Stimulated activated CD4-positive, alpha-beta T cell treated with anti-CD3 and anti-CD28 coated beads, Interleukin-4, amount 100 ng/mL, for 1 hour (primary cell): ENCODE measurements around the gene CAPRIN2.
A peak's percentile ranks its signal among the peaks of the same experiment; 100 is the strongest.

Experiments used
- DNase-seq: peaks from one replicate; pipeline ENCODE4 v3.0.0-alpha.2; 2020

The CAPRIN2 gene

GRCh38 chr12:30696486-30696885 lies 58.3 kb downstream of the CAPRIN2 start:
- DNase-seq, result no peak

- no peak for DNase-seq
Measured at GRCh38 chr12:30696103-30696408, 58.7 kb downstream of the CAPRIN2 start.

GRCh38 chr12:30695199-30696102 lies 59.3 kb downstream of the CAPRIN2 start, which contains the start of gene IPO8:
TSS of gene IPO8 (minus strand) at chr12:30695869. CDS start at chr12:30695647, 222 bp downstream.
- DNase-seq, result peak; percentile 85

GRCh38 chr12:30694412-30695198 lies 60.1 kb downstream of the CAPRIN2 start:
- no peak for DNase-seq

GRCh38 chr12:30692470-30692869 lies 62.3 kb downstream of the CAPRIN2 start:
- no peak for DNase-seq

- no peak for DNase-seq
Measured at GRCh38 chr12:30691122-30691879, 63.5 kb downstream of the CAPRIN2 start.

GRCh38 chr12:30687265-30687986 lies 67.3 kb downstream of the CAPRIN2 start:
- DNase-seq, result no peak

GRCh38 chr12:30679241-30679640 lies 75.5 kb downstream of the CAPRIN2 start:
- DNase-seq, result no peak

- DNase-seq, result no peak
Measured at GRCh38 chr12:30678221-30678620, 76.5 kb downstream of the CAPRIN2 start.

GRCh38 chr12:30661210-30661609 lies 93.5 kb downstream of the CAPRIN2 start:
- no peak for DNase-seq
